ENCODE measurements around the gene RBX1. TPM values are rescaled to one million over a fixed set of nuclear protein-coding genes. Genes with fewer than 3 reads are reported as not detected.

The RBX1 gene
- total and polyA plus RNA-seq, 2 of the 8 experiments (the other 6 are each of a cell fraction or from before 2014, with no cell fraction given) = 76.5 to 119 TPM

DNA sequence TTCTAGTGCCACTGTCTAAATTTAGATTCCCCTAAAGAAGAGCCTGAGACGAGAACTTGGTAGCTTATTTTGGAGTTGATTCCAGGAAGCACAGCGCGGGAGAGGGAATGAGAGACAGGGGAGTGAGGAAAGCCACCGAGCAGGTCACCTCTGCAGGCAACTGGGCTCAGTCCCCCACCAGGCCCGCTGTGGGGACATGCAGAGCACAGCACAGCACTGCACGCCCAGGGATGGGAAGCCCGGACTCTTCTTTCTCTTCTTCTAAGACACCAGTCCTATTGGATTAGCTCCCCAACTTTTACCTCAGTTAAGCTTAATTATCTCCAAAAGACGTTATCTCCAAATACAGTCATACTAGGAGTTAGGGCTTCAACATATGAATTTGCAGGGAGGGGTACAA is 28.7 kb downstream of the RBX1 start (continued):
- no peak for TF ChIP-seq USF2 (IDR thresholded peaks at IDR 0.05; ENCODE audit: low read length)
